Heart right ventricle (tissue), 16 donors: ENCODE data around the gene ABCA13. TPM values are rescaled to one million over a fixed set of nuclear protein-coding genes. Genes with fewer than 3 reads are reported as not detected.

ENCODE experiments used
- ATAC-seq, 8 donors: fragments of 200-7000 bp; cut with Tn5 transposase; one replicate each; pipeline ENCODE4 v1.9.1; 2020; ENCODE audit warnings: mild to moderate bottlenecking in 8 of 8, moderate library complexity in 8 of 8, moderate number of reproducible peaks in 1 of 8
- DNase-seq, 2 donors: peaks; one replicate each; pipeline ENCODE4 v3.0.0-alpha.2; 2020
- H3K27ac ChIP-seq, 10 donors: fragments of 200-600 bp; sonication (generic) in 2 of 10; one replicate each; pipeline versions ENCODE4 v1.5.0 to v1.8.0; 2020 to 2022; ENCODE audit warnings: mild to moderate bottlenecking in 3 of 10
- H3K27me3 ChIP-seq, 7 donors: fragments of 200-600 bp; one replicate each; pipeline ENCODE4 v1.8.0; 2021 to 2022; ENCODE audit warnings: mild to moderate bottlenecking in 2 of 7
- H3K36me3 ChIP-seq, 9 donors: fragments of 200-600 bp; sonication (generic) in 1 of 9; one replicate each; pipeline versions ENCODE4 v1.5.0 to v1.8.0; 2020 to 2022; ENCODE audit warnings: mild to moderate bottlenecking in 2 of 9
- H3K4me1 ChIP-seq, 9 donors: fragments of 200-600 bp; sonication (generic) in 1 of 9; one replicate each; pipeline versions ENCODE4 v1.5.0 to v1.8.0; 2020 to 2022; ENCODE audit warnings: mild to moderate bottlenecking in 4 of 9
- H3K4me3 ChIP-seq, 10 donors: fragments of 200-600 bp; sonication (generic) in 2 of 10; one replicate each; pipeline versions ENCODE4 v1.5.0 to v1.8.0; 2020 to 2022; ENCODE audit warnings: mild to moderate bottlenecking in 7 of 10, moderate library complexity in 2 of 10
- H3K9me3 ChIP-seq, 11 donors: fragments of 200-600 bp in 10 of 11; sonication (generic) in 2 of 11; one replicate each; pipeline versions ENCODE4 v1.5.0 to v1.8.0; 2013 to 2022; ENCODE audit warnings: mild to moderate bottlenecking in 2 of 11, control low read depth in 1 of 11, moderate library complexity in 1 of 11
- CTCF ChIP-seq, 9 donors: fragments of 200-600 bp; sonication (generic) in 2 of 9; IDR thresholded peaks; one replicate each; pipeline versions ENCODE4 v1.5.0 to v1.8.0; 2021 to 2022; ENCODE audit warnings: antibody characterized with exemption in 9 of 9, mild to moderate bottlenecking in 5 of 9, moderate library complexity in 1 of 9
- WGBS, 2 donors: extraction: QIAGEN DNeasy Blood & Tissue Kit; methylation state at CpG; one replicate each; pipeline ENCODE4 v1.1.7; 2013; ENCODE audit warnings: inconsistent platforms in 1 of 2; 5-methylcytosine and 5-hydroxymethylcytosine counted together
- intact Hi-C, 10 donors: fragments of 100-400 bp; cut with DNase I; formaldehyde crosslinking; loops; one replicate each; pipeline versions ENCODE4 v1.11.1 to v1.14.2; 2022
- polyA plus RNA-seq, 2 donors: library from polyadenylated mRNA; stranded (reverse); fragments of 200-250 nt; gene quantifications; one replicate each; pipeline ENCODE4 v1.2.3, GENCODE V29; 2013
- total RNA-seq, 10 donors: library from RNA; stranded (reverse); fragmentation: NEBNext Ultra II Directional in 3 of 10; extraction: Animal tissue kit (Norgen Biotek cat#: 25700) in 3 of 10; gene quantifications; one replicate each; pipeline versions ENCODE4 v1.2.1 to v1.2.4, GENCODE V29; 2021 to 2023
- donor health status: Arrhythmogenic right ventricular cardiomyopathy.
- donor health status: ischemic (EF 13 %, LVEDD 7.1; RV severe dilation, severe dysfunction).
- donor health status: healthy with polysubstance abuse.
- donor health status: DM: no; HTN: yes; CAD: no.
- donor health status: DM: no; HTN: no; CAD: no.
- donor health status: ischemic (EF 25% LVEDD 6.9; RV normal size, moderate dysfunction).
- donor health status: ischemic (EF 25% LVEDD 5.7; RV mildly dilated, moderate dysfunction).
- donor health status: healthy.
- donor health status: DM: yes; HTN: yes; CAD: no.
- donor health status: Ischemic cardiomyopathy.
- donor health status: ischemic (EF 35%, LVEDD 5.7; RV mildly dilated, moderate dysfunction).
- donor health status: nonischemic (EF 11% LVEDD 7.7; RV severe dilation, severe dysfunction).
- donor health status: DM: yes; HTN: yes; CAD: no.
- donor health status: PGD.
- donor health status: ischemic (EF 29% LVEDD 5.4; RV normal size, mild dysfunction).
- donor health status: nonischemic (EF 23%, LVEDD 6.1; RV moderate dilation, normal function).

The ABCA13 gene
- total and polyA plus RNA-seq, 12 donors = 0.01 to 0.37 (median 0.06) TPM; not detected in 1

GRCh38 chr7:48551652-48552051, 380.4 kb downstream of the ABCA13 start:
- Histone ChIP-seq H3K9me3 (peaks cover 0 to 24% (median 5%) of the 10 kb centered on the region in 11 donors), H3K4me3 (no peak overlapping the region), H3K27me3 (no peaks in the 10 kb centered on the region), H3K27ac (no peak overlapping the region), H3K4me1 (no peaks in the 10 kb centered on the region), H3K36me3 (no peaks in the 10 kb centered on the region)
- intact Hi-C loops = no loop called here
- ATAC-seq (no peak), DNase-seq (no peak)
- no peak for TF ChIP-seq CTCF (IDR thresholded peaks at IDR 0.05)

GRCh38 chr7:48563334-48563733, 392.1 kb downstream of the ABCA13 start:
- no peak for TF ChIP-seq CTCF (IDR thresholded peaks at IDR 0.05)
- Histone ChIP-seq H3K9me3 (peaks cover 0 to 6% (median 0%) of the 10 kb centered on the region in 11 donors), H3K27ac (no peak overlapping the region), H3K27me3 (no peaks in the 10 kb centered on the region), H3K4me1 (no peaks in the 10 kb centered on the region), H3K4me3 (no peak overlapping the region), H3K36me3 (no peaks in the 10 kb centered on the region)
- no peak for DNase-seq
- intact Hi-C loops = no loop called here
- no peak for ATAC-seq
- 71 to 83% methylated on average over 1 of the region's 1 CpG for WGBS, 2 donors

- ATAC-seq = no peak
- Histone ChIP-seq H3K9me3 (peaks cover 0 to 35% (median 0%) of the 10 kb centered on the region in 11 donors), H3K36me3 (no peaks in the 10 kb centered on the region), H3K4me1 (no peaks in the 10 kb centered on the region), H3K27ac (no peak overlapping the region), H3K4me3 (no peak overlapping the region), H3K27me3 (no peaks in the 10 kb centered on the region)
- intact Hi-C loops = no loop called here
- DNase-seq = no peak
- no peak for TF ChIP-seq CTCF (IDR thresholded peaks at IDR 0.05)
- WGBS, 2 donors = 96 to 98% methylated on average over 2 of the region's 2 CpGs
These were observed 404.3 kb downstream of the ABCA13 start for GRCh38 chr7:48575516-48575915.

- no peak for TF ChIP-seq CTCF (IDR thresholded peaks at IDR 0.05)
- Histone ChIP-seq H3K9me3 (no peaks in the 10 kb centered on the region), H3K4me1 (no peaks in the 10 kb centered on the region), H3K27me3 (no peaks in the 10 kb centered on the region), H3K27ac (no peak overlapping the region), H3K36me3 (no peaks in the 10 kb centered on the region), H3K4me3 (no peak overlapping the region)
- ATAC-seq = no peak
- DNase-seq = no peak
- intact Hi-C loops = no loop called here
These were observed 416.2 kb downstream of the ABCA13 start for GRCh38 chr7:48587475-48587874.

- ATAC-seq (no peak), DNase-seq (no peak)
- H3K4me1 ChIP-seq = no peaks in the 10 kb centered on the region
- intact Hi-C loops = no loop called here
- no peaks in the 10 kb centered on the region for H3K27me3 ChIP-seq
- no peak overlapping the region for H3K4me3 ChIP-seq
- no peak overlapping the region for H3K27ac ChIP-seq
- no peaks in the 10 kb centered on the region for H3K36me3 ChIP-seq
- H3K9me3 ChIP-seq = no peaks in the 10 kb centered on the region
- WGBS, 2 donors = 85 to 87% methylated on average over 2 of the region's 2 CpGs
- TF ChIP-seq CTCF (IDR thresholded peaks at IDR 0.05) = no peak
These were observed 423.1 kb downstream of the ABCA13 start for GRCh38 chr7:48594349-48594748.
